Hematopoietic multipotent progenitor cell treated with erythropoietin and hydrocortisone succinate and interleukin-3 and kit ligand, for 8 days (in vitro differentiated cells): Measurements from ENCODE around the gene RNF13.
A peak's percentile ranks its signal among the peaks of the same experiment; 100 is the strongest.

Source experiments
- DNase-seq: peaks from one replicate; pipeline ENCODE4 v3.0.0-alpha.2; 2015

Gene RNF13, protein sequence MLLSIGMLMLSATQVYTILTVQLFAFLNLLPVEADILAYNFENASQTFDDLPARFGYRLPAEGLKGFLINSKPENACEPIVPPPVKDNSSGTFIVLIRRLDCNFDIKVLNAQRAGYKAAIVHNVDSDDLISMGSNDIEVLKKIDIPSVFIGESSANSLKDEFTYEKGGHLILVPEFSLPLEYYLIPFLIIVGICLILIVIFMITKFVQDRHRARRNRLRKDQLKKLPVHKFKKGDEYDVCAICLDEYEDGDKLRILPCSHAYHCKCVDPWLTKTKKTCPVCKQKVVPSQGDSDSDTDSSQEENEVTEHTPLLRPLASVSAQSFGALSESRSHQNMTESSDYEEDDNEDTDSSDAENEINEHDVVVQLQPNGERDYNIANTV

DNA sequence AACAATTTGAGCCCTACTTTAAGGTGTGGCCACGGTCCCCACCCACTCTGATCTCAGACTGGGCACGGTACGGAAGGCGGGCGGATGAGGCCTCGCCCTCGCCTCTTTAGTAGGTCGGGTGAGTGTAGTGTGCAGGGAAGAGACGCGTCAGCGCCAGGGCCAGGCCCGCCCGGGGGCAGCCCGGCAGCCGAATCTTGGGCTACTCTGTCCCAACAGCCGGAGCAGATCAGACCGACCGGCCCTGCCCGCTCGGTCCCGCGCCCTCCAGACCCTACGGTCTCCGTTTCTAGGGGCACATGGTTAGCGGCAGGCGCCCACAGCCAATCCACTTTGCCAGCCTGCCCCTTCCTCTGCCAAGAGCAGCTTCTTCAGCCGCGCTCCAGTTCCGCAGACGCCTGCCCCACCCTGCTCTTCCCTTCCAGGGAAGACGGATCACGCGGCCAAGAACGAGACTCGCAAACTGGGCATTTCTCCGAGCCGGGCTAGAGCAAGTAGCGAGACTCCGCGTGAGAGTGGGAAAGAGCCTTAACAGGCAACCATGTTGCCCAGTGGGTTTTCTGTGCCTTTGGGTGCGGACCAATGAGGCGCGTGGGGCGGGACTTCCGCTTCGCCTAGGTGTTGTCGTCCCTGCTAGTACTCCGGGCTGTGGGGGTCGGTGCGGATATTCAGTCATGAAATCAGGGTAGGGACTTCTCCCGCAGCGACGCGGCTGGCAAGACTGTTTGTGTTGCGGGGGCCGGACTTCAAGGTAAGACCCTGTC, at the start of gene RNF13:
Gene RNF13 (plus strand): TSS at position 610 of the 761 bp plus-strand sequence. CDS start 32,812 bp downstream, outside the sequence.
- peak; percentile 95 for DNase-seq

DNA sequence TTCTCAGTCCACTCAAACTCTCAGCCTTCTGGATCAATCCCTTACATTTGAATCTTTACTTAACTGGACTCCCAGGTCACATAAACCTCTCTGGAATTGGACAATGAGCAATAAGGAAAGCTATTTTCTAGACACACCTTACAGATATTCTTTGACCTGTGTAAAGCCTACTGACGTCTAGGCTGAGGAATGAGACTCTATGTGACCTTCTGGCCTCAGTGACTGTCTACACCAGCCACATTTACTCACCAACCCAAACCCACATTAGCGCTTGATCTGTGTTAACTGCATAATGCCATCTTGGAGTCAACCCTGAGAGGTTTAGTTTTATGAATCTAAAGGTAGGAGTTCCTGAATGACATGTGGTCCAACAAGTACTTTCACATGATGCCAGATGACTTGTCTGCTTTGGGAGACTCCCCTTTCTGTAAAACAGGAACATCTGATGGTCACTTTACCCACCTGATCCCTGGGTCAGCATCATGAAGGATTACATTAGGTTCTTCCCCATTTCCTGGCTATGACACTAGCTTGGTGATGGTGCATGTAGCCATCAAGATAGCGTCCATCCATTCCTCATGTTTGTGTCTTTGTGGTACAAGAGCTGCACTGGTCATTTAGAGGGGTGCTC, 49.3 kb upstream of the RNF13 start:
- DNase-seq = no peak

DNA sequence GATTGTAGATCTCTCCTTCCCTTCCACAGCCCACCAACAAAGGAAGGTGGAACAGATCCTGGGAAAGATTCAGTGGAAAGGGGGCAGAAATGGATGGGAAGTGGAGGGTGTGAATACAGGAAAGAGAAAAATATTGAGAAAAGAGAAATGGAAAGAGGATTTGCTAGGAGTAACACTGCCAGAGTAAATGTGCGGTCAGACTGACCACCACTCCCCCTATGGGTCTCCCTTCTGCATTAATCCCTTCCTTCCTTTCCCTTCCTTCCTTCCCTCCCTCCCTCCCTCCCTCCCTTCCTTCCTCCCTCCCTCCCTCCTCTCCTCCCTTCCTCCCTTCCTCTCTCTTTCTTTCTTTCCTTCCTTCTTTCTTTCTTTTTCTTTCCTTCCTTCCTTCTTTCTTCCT, 48.7 kb upstream of the RNF13 start:
- no peak for DNase-seq

DNA sequence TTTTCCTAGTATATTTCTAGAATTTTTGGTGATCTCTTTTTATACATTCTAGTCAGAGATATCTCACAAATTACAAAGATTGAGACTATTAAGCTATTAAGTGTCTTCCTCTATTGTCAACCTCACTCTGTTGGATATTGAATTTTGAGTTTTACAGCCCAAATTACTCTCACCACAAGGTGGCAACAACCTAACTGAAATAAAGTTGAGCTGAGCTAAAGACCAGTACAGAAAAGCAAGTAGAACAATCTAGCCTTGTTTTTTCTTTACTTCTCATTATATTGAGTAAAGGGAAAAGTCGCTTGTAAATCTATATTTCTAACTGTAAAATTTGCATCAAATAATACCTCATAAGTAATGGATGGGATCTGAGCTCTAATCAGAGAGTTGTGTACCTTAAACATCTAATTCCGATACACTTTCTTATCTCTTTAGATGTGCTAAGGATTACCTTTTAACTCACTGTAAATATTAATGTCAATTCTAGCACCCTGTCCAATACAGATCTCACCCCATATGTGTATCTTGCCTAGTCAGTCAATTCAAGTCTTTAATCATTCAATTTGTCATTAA, 47.2 kb upstream of the RNF13 start:
- peak; percentile 33 for DNase-seq

DNA sequence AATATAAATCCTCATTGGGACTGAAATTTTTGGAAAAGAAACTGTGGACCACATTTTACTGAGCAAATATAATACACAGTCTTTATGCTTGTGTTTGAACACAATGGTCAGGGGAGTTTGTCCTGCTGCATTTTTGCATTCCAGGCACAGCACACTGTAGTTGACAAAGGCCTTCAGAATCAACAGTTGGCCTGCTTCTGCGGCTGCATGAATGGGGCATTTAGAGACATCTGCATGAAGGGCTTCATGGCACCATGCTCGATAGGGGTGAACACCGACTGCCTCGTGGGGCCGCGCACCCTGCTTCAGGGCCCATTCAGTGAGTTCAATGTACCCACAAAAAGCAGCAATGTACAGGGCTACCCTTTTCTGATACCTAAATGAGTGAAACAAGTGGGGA, 45.3 kb upstream of the RNF13 start:
- DNase-seq = no peak

DNA sequence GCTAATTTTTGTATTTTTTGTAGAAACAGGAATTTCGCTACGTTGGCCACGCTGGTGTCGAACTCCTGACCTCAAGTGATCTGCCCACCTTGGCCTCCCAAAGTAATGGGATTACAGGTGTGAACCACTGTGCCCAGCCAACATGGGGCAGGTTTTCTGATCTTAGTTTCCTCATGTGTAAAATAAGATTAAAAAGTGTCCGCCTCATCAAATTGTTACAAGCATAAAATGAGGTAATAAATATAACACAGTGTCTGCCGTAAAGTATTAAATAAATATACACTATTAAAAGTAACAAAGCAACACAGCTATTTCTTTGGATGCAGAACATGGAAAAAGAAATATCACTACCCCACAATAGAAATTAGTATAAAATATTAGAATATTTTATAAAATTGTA, 44.3 kb upstream of the RNF13 start:
- DNase-seq = no peak

DNA sequence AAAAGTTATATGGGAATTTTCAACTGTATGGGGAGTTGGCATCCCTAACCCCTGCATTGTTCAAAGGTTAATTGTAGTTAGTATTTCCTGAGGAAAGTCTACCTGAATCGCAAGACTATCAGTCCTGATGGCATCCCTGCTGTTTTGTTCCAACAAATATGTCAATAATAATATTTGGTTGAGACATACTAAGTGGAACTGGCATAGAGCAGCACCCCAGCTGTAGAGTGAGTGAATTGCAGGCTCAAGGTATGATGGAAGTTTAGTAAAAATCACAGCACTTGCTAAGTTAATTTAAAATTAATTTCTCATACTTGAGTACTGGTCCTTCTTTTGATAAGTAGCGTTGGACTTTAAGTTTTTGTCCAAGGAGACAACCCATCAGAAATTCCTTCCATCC, 42.8 kb upstream of the RNF13 start:
- no peak for DNase-seq

DNA sequence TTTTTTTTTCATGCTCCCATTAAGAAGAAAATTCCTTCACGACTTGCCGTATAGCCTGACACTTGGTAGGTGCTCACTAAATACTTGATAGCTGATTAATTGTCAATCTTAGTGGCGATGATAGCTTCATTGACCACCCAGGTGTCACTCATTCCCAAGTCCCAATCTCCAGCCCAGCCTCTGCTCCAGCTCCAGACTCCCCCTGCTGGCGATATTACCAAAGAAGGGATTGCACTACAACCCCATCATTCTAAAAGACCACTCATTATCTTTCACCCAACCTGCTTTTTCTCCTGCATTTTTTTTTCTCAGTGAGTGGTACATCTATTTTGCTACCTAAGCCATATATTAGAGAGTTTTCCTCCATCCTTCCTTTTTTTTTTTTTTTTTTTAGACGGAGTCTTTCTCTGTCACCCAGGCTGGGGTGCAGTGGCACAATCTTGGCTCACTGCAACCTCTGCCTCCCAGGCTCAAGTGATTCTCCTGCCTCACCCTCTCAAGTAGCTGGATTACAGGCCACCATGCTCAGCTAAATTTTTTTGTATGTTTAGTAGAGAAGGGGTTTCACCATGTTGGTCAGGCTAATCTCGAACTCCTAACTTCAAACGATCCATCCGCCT, 41.3 kb upstream of the RNF13 start:
- peak; percentile 47 for DNase-seq

DNA sequence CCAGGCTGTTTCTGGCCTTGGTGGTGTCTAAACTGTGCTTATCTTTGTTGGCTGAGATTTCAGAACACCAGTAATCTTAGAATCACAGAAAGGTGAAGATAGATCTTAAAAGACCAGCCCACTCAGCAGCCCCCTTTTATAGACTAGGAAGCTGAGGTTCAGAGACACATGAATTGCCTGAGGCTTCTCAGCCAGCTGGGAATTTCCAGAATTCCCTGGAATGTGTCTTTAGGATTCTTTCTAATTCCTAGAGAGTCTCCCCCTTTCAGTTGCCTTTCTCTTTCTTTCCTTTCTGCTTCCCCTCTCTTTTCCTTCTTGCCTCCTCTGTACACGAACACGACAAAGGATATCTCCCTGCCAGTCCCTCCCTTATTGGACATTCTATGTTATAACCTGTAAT, 40.2 kb upstream of the RNF13 start:
- no peak for DNase-seq

DNA sequence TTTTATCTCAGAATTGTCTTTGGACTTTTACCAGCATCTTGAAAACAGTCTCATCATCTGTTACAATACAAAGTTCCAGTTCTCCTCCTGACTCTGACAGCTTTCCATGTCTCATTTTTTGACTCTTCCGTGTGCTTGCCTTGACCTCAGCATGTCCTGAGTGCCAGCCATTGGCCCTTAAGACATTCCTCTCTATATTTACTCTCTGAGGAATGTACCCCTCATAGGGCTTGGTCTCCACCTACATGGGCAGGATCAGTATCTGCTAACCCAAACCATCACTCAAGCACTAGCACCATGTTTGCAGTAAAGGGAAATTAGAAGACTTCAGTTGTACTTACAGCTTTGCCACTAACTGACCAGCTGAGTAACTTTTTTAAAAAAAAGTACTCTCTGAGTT, 36.8 kb upstream of the RNF13 start:
- DNase-seq = no peak

DNA sequence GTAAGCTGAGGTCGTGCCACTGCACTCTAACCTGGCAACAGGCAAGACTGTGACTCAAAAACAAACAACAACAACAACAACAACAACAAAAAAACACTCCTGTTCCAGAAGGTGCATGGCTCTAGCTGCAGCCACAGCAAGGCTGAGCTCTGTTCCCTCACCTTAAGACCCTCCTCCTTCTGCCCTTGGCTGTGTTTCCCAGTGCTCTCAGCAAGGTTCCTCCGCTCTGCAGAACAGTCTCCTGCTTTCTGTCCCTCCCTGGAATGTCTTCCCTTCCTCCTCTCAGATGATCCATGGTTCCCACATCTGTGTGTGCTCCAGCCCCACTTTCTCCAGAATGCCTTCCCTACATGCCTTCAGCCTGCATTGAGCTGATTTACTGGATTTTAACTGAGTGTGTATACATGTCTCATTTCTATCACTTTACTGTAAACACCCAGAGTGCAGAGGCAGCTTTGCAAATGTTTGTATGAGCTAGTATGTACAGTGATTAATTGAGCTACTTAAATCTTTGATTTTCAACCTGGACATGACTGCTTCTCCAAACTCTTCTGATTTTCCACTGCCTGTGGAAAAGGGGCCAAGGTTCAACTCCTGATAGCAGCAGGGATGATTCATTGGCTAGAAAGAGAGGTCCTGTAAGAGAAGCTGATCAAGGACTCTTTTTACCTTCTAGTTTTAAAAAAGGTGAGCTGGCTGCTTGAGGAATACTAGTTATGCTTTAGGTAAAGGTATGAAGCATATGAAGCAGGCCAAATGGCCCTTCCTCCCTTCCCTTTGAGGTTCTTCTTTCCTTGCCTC, 35.4 kb upstream of the RNF13 start:
- no peak for DNase-seq

DNA sequence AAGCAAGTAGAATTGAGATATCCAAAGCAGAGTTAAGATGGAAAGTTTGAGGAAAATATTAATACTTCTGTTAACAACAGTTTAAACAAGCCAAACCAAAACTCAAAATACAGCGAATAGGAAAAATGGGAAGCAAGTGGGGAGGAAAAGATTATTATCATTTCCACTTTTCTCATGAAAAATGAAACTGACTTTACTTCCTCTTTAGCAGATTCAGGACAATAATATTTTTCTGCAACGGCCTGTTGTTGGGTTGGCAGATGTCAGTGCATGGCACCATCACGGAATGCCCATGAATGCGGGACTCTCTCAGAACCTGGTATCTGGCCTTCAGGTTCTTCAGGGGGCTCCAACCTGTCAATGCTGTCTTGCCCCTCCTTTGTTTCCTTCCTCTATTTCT, 31.8 kb upstream of the RNF13 start:
- no peak for DNase-seq

DNA sequence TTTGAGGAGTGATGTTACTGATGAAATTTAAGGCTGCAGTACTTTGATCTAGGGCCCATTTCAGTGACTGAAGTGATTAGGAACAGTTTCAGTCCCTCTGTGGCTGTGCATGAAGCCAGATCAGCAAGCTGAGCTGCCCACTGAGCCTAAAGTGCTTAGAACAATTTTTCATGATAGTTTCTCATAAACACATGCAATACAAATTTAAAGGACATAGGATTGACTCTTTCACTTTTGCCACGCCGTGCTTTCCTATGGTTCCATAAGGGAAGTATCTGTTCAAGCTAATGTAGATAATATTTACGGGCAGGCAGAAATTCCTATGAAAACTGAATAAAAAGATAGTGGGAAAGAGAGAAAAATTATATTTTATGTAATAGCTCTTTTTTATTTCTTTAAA, 31.3 kb upstream of the RNF13 start:
- DNase-seq = no peak

DNA sequence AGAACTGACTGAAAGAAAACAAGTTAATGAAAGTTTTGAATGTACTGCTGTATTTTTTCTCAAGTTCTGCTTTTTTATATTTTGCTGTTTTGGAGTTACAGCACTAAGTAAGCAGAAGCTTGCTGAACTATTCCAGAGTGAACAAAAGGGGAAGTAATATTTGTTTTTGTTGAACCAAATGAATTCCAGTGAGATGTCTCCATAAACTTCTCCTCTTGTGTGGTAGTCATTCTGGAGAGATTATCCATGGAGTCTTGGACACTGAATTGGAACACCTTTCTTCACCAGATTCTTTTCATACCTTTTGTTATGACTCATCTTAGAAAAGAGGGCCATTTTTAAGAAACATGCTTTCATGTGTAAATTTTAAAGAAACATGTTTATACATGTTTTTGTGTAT, 29.4 kb upstream of the RNF13 start:
- DNase-seq = no peak

DNA sequence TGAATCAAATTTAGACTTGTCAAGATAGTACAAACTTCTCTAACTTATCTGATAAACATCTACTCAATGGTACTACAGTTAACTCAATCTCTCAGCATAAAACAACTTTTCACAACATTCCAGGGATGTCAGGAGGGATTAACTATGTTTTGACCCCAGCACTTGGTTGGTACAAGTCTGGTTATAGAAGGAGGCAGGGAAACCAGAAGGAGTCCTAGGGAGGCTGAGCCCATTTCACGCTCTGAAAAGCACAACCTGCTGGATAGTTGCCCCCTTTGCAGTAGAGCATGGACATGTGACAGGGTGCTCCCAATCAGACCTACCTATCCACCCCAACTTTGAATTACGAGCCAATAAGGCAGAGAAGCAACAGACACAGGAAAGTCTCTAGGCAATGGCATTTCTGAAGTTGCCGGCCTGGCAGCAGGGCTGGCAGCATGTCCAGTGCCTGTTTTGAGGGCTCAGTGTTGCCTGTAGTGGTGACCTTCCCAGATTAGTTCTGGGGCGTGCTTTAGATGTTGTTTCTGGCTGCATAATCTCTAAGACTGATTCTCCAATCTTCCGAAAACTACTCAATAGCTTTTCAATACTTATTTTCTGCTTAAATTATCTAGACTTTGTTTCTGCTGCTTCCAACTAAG, 28.8 kb upstream of the RNF13 start:
- DNase-seq = no peak

DNA sequence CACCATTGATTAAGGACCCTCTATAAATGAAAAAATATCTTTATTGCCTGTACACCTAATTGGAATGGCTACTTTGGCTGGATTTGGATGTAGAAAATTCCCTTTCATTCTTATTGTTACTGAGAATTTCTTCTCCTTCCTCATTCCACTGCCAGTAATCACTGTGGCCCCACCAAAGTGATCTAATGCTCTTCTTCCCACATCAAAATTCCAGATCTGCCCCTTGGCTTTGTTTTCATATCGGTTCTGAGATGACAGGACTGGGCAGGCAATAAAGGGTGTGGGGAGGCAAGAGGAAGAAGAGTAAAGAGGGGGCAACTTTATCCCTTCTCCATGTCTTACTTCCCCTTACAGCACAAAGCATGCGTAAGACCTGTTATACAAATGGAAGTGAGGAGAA, 22.7 kb upstream of the RNF13 start:
- no peak for DNase-seq

DNA sequence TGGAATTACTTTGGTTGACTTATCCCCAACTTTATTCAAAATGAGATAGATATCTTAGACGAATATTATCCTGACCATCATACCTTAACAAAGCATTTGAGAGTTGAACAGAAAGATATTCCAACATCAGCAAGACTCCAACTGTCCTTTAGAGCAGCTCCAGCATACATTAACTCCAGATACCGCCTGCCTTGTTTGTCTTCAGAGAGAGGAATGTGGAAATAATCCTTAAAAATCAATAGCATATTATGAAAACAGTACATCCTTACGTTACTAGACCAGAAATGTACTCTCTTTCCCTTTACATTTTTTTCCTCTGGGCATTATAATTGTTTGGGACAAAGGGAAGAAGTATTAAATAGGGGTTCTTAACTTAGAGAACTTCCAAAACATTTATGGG, 22.3 kb upstream of the RNF13 start:
- DNase-seq = no peak

DNA sequence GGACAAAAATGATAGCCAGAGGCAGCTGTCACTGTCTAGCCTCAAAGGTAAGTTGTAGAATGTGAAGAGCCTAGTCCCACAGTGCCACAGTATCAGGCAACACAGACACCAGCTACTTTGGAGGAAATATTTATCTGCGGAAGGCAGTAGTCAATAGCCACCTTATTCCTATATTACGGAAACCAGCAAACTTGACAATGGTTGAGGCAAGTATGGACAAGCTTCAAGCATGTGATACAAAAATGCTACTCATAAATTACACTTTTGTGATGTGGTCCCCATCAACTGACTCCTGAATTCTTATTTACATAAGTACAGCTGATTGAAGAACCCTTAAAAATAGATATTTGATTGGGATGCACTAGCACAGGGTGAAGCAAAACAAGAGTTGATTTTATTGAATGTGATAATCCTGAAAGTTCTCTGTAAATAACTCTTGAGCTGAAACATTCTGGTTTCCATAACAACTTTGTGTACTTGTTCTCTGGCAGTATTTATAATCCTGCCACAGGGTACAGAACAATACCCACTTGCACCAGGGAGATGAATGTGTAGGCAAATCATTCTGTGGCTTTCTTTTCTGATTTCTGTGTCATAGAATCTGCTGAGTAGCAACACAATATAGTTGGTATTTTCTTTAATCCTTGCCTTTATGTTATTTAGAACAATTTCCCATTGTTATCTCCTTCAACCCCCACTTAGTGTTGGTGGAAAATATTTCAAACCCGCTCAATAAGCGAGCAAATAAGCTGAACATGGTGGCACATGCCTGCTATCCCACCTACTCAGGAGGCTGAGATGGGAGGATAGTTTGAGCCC, 20.4 kb upstream of the RNF13 start, which contains the start of gene ANKUB1:
Gene ANKUB1 (minus strand): TSS at position 103 of the 819 bp plus-strand sequence. CDS start 188 bp downstream, outside the sequence.
- no peak for DNase-seq

DNA sequence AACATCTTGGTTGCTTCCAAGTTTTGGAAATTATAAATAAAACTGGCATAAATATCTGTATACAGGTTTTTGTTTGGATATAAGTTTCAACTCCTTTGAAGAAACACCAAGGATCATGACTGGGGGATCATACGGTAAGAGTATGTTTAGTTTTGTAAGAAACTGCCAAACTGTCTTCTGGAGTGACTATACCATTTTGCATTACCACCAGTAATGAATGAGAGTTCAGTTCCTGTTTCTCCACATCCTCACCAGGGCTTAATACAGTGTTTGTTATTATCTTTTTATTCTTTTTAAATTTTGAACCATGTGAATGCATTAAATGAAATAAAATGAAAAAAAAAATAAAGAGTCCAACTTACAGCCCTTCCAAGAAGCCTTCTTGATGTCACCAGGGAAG, 17.0 kb upstream of the RNF13 start:
- DNase-seq = no peak

DNA sequence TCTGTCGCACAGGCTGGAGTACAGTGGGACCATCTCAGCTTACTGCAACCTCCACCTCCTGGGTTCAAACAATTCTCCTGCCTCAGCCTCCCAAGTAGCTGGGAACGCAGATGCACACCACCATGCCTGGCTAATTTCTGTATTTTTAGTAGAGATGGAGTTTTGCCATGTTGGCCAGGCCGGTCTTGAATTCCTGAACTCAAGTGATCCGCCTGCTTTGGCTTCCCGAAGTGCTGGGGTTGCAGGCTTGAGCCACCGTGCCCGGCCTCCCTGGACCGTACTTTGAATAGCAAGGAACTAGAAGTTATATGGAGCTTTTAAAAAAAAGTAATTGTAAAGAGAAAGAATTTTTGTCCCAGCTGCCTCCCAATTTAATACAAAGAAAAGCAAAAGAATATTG, 12.3 kb upstream of the RNF13 start:
- DNase-seq = no peak

DNA sequence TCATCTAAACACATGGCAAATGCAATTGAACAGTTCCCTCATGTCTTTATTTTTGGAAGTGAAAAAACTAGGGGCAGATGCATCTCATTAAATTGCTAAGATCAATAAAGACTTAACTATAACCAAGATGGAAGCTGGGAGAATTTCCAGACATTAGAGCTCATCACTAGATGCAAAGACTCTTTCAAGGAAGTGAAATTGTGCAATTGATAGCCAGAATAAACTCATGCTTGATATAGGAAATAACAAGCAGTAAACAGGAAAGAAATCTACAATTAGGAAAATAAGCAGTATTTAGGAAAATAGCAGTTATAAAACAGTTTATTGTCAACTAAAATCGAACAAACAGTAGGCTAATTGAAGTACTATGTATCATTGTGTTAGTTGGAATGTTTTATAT, 11.8 kb upstream of the RNF13 start:
- DNase-seq = no peak
